Measurements from ENCODE around the gene PREX1.

GRCh38 chr20:48702455-48702913 lies 125.3 kb downstream of the PREX1 start:
- TF ChIP-seq CTCF (conservative IDR thresholded peaks at IDR 0.05; ENCODE audit: low read depth in 2 of 2) (no peak), EZH2phosphoT487 (IDR thresholded peaks at IDR 0.05; ENCODE audit: unreplicated experiment) (no peak), EZH2 (IDR thresholded peaks at IDR 0.05; ENCODE audit: low read depth, unreplicated experiment) (no peak), REST (IDR thresholded peaks at IDR 0.05; ENCODE audit: unreplicated experiment) (no peak), POLR2AphosphoS5 (IDR thresholded peaks at IDR 0.05; ENCODE audit: low read depth) (no peak)
